Endothelial cell of umbilical vein (primary cell): ENCODE data around the gene PACSIN2. TPM values are rescaled to one million over a fixed set of nuclear protein-coding genes. Genes with fewer than 3 reads are reported as not detected.

Experiments used
- BruUV-seq: library from RNA; stranded (reverse); fragments of 400-500 nt; replicated peaks from 2 replicates; lab custom pipeline; 2021; lab: Mats Ljungman, UMichigan
- CTCF ChIA-PET: fragments of 300-600, 350-600 bp; sonication (Branson Sonifier 250); formaldehyde crosslinking; loops from one replicate; lab custom pipeline; 2021; ENCODE audit warnings: antibody characterized with exemption, inconsistent platforms; lab: Charles Lee
- POLR2A ChIA-PET: fragments of 300-600, 350-600 bp; sonication (Branson Sonifier 250); formaldehyde crosslinking; loops from one replicate; lab custom pipeline; 2021; ENCODE audit warnings: antibody characterized with exemption, inconsistent platforms; lab: Charles Lee
- DNase-seq: peaks from one replicate; pipeline ENCODE4 v3.0.0-alpha.2; 2011; ENCODE audit warnings: low read depth, low spot score
- FAIRE-seq: peaks from 2 replicates; lab custom pipeline; 2011; peaks lifted over from hg19 to GRCh38; lab: Jason Lieb, UNC
- H2AFZ ChIP-seq: 2 replicates; pipeline ENCODE4 v1.6.0; 2012; ENCODE audit warnings: low read depth, low read length, control low read depth, inconsistent platforms
- H3K27ac ChIP-seq: 2 replicates; pipeline ENCODE4 v1.5.1; 2011; ENCODE audit warnings: low read depth, mild to moderate bottlenecking, control low read depth, low read length, moderate library complexity; ENCODE audit not compliant: insufficient read depth
- H3K27me3 ChIP-seq, 2 experiments: 2 replicates each; pipeline versions ENCODE4 v1.6.0 to v1.6.1; 2011; ENCODE audit warnings: low read length in 2 of 2, mixed read lengths in 1 of 2; ENCODE audit not compliant: control insufficient read depth in 2 of 2, insufficient read depth in 2 of 2
- H3K36me3 ChIP-seq, 2 experiments: 2 replicates in 1 of 2; 3 replicates in 1 of 2; pipeline ENCODE4 v1.5.1; 2011; ENCODE audit warnings: low read length in 2 of 2, mild to moderate bottlenecking in 1 of 2, moderate library complexity in 1 of 2; ENCODE audit not compliant: control insufficient read depth in 2 of 2, insufficient read depth in 2 of 2; ENCODE audit errors: extremely low read depth in 1 of 2
- H3K4me1 ChIP-seq: 3 replicates; pipeline ENCODE4 v1.5.1; 2011; ENCODE audit warnings: mild to moderate bottlenecking, low read length; ENCODE audit not compliant: control insufficient read depth, insufficient read depth; ENCODE audit errors: extremely low read depth
- H3K4me2 ChIP-seq: 2 replicates; pipeline ENCODE4 v1.6.1; 2011; ENCODE audit warnings: low read length, control low read depth, mixed read lengths; ENCODE audit not compliant: insufficient read depth
- H3K4me3 ChIP-seq, 3 experiments: fragments of 200-600 bp in 1 of 3; sonication (generic), shearing (Covaris generic) in 1 of 3; replicated peaks in 1 of 3; 2 replicates each; pipeline ENCODE4 v1.5.1; 2011 to 2016; ENCODE audit warnings: control low read depth in 3 of 3, low read length in 3 of 3, mild to moderate bottlenecking in 2 of 3, inconsistent platforms in 1 of 3, low read depth in 1 of 3, moderate library complexity in 1 of 3; ENCODE audit not compliant: insufficient read depth in 1 of 3
- H3K79me2 ChIP-seq: 2 replicates; pipeline ENCODE4 v1.6.0; 2012; ENCODE audit warnings: low read length, inconsistent platforms; ENCODE audit not compliant: control insufficient read depth, insufficient read depth
- H3K9ac ChIP-seq: replicated peaks from 2 replicates; pipeline ENCODE3; 2011; ENCODE audit warnings: low read length, control low read depth; ENCODE audit not compliant: insufficient read depth; ENCODE audit errors: extremely low read depth
- H3K9me1 ChIP-seq: replicated peaks from 3 replicates; pipeline ENCODE4 v1.6.0; 2011; ENCODE audit warnings: mild to moderate bottlenecking, low read length; ENCODE audit not compliant: control insufficient read depth, insufficient read depth; ENCODE audit errors: extremely low read depth
- H3K9me3 ChIP-seq: replicated peaks from 2 replicates; pipeline ENCODE4 v1.5.1; 2012; ENCODE audit warnings: low read length, inconsistent platforms; ENCODE audit not compliant: control insufficient read depth, insufficient read depth
- H4K20me1 ChIP-seq: replicated peaks from 2 replicates; pipeline ENCODE3; 2011; ENCODE audit warnings: mild to moderate bottlenecking, low read length; ENCODE audit not compliant: control insufficient read depth, insufficient read depth; ENCODE audit errors: extremely low read depth
- EZH2 ChIP-seq: IDR thresholded peaks from 2 replicates; pipeline ENCODE4 v1.6.1; 2012; ENCODE audit warnings: borderline replicate concordance, low read depth, mild to moderate bottlenecking, moderate library complexity, low read length, inconsistent platforms; ENCODE audit not compliant: severe bottlenecking
- FOS ChIP-seq: IDR thresholded peaks from 2 replicates; pipeline ENCODE4 v1.6.1; 2011; ENCODE audit warnings: mild to moderate bottlenecking, low read length, moderate library complexity, borderline replicate concordance; ENCODE audit not compliant: insufficient read depth
- GATA2 ChIP-seq: IDR thresholded peaks from 2 replicates; pipeline ENCODE4 v1.7.0; 2011; ENCODE audit warnings: low read depth, mild to moderate bottlenecking, moderate library complexity, mixed read lengths, low read length; ENCODE audit not compliant: insufficient read length, insufficient read depth
- JUN ChIP-seq: IDR thresholded peaks from 2 replicates; pipeline ENCODE4 v1.6.1; 2011; ENCODE audit warnings: borderline replicate concordance, low read depth; ENCODE audit not compliant: insufficient read length, insufficient read depth
- MAX ChIP-seq: IDR thresholded peaks from 2 replicates; pipeline ENCODE4 v1.6.1; 2011; ENCODE audit not compliant: insufficient read depth, insufficient read length
- MYC ChIP-seq: IDR thresholded peaks from one replicate; pipeline ENCODE4 v1.6.1; 2011; ENCODE audit warnings: mild to moderate bottlenecking, low read depth, low read length
- POLR2A ChIP-seq: IDR thresholded peaks from 2 replicates; pipeline ENCODE4 v1.6.1; 2012; ENCODE audit warnings: low read depth, mild to moderate bottlenecking, control low read depth, low read length
- POLR2AphosphoS5 ChIP-seq: IDR thresholded peaks from 2 replicates; pipeline ENCODE4 v1.6.1; 2012; ENCODE audit warnings: low read depth, mild to moderate bottlenecking, control low read depth, low read length, moderate library complexity; ENCODE audit not compliant: insufficient read depth
- dilution Hi-C: fragments of 300-500 bp; cut with MboI; formaldehyde crosslinking; loops from one replicate; pipeline ENCODE4 v1.15.0; 2019; ENCODE audit warnings: low sequenced_read_pairs; ENCODE audit not compliant: extremely low pct_ligation_motif_present
- intact Hi-C: fragments of 100-400 bp; cut with micrococcal nuclease; formaldehyde crosslinking; loops from one replicate; pipeline ENCODE4 v1.10.0; 2022
- polyA plus RNA-seq, 4 experiments: library from polyadenylated mRNA; depleted of rRNA in 3 of 4; stranded (reverse) in 3 of 4; unstranded in 1 of 4; fragments of >200 nt; gene quantifications; 2 replicates each; pipeline versions ENCODE4 v1.2.1 to v1.2.3, GENCODE V29; 2011 to 2012; ENCODE audit warnings: missing spikeins in 1 of 4
- total RNA-seq: library from RNA; stranded (reverse); gene quantifications from 2 replicates; pipeline ENCODE4 v1.2.3, GENCODE V29; 2021
- TF ChIP-seq, protein P1 (sequence below), 2 donors: IDR thresholded peaks; 1 replicate in 1 of 2; 2 replicates in 1 of 2; pipeline ENCODE4 v1.5.1; 2011; ENCODE audit warnings: low read length in 2 of 2, mild to moderate bottlenecking in 2 of 2, moderate library complexity in 2 of 2, control low read depth in 1 of 2, inconsistent platforms in 1 of 2, low read depth in 1 of 2; ENCODE audit not compliant: insufficient read depth in 1 of 2; ENCODE audit errors: extremely low read depth in 1 of 2

The PACSIN2 gene
- total and polyA plus RNA-seq, 2 donors (not counting 3 experiments of a cell fraction or from before 2014, with no cell fraction given) = 46.2 to 64.5 TPM

DNA sequence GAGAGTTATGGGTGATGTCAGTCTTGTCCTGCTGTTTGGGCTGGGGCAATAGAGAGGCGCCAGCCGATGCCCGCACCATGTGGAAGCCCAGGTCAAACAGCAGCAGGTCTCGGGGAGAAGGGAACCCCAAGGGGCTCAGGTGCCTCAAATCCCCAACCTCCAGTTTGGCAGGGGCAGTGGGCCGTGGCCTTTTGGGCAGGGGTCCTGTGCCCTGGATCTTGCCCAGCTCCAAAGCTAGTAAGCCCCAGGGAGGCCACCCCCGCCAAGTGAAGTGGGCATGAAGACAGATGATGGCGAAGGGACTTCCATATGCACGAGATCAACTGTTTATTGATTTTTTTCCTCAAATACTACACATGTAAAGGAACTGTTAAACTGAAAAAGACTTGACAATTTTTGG is 145.5 kb downstream of the PACSIN2 start:
- H3K9ac ChIP-seq = no peak overlapping the region
- H3K4me3 ChIP-seq = no peak overlapping the region
- ChIA-PET CTCF (interaction anchor here (2.6 kb wide), 1 partner anchor 164 kb away, joined by 36 read pairs; no protein-coding TSS in a partner anchor), POLR2A (no interaction called here)
- no peaks in the 10 kb centered on the region for H3K9me3 ChIP-seq
- DNase-seq (no peak), FAIRE-seq (no peak)
- TF ChIP-seq EZH2 (no peak), MYC (no peak), MAX (no peak), FOS (no peak), POLR2AphosphoS5 (no peak), GATA2 (no peak), JUN (no peak), POLR2A (no peak)
- TF ChIP-seq, protein P1, sequence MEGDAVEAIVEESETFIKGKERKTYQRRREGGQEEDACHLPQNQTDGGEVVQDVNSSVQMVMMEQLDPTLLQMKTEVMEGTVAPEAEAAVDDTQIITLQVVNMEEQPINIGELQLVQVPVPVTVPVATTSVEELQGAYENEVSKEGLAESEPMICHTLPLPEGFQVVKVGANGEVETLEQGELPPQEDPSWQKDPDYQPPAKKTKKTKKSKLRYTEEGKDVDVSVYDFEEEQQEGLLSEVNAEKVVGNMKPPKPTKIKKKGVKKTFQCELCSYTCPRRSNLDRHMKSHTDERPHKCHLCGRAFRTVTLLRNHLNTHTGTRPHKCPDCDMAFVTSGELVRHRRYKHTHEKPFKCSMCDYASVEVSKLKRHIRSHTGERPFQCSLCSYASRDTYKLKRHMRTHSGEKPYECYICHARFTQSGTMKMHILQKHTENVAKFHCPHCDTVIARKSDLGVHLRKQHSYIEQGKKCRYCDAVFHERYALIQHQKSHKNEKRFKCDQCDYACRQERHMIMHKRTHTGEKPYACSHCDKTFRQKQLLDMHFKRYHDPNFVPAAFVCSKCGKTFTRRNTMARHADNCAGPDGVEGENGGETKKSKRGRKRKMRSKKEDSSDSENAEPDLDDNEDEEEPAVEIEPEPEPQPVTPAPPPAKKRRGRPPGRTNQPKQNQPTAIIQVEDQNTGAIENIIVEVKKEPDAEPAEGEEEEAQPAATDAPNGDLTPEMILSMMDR (IDR thresholded peaks at IDR 0.05; ENCODE audit: extremely low read depth in 1 of 2, insufficient read depth in 1 of 2, low read depth in 1 of 2, low read length in 2 of 2) = no peak
- H2AFZ ChIP-seq = no peak overlapping the region
- H3K9me1 ChIP-seq = no peaks in the 10 kb centered on the region
- no peaks in the 10 kb centered on the region for H3K79me2 ChIP-seq
- dilution Hi-C loops = no loop called here
- intact Hi-C loops = loop anchor here (5.0 kb wide), 1 partner anchor 218 kb away; the partner anchor contains the start of gene TTLL1
- H3K27ac ChIP-seq = no peak overlapping the region
- no TSS peak for BruUV-seq
- H3K4me1 ChIP-seq = no peaks in the 10 kb centered on the region
- H3K4me2 ChIP-seq = no peak overlapping the region
- peaks cover 0 to 13% of the 10 kb centered on the region in 2 experiments for H3K36me3 ChIP-seq
- H3K27me3 ChIP-seq = no peaks in the 10 kb centered on the region
- no peaks in the 10 kb centered on the region for H4K20me1 ChIP-seq
